ENCODE data around the gene COL23A1. TPM values are rescaled to one million over a fixed set of nuclear protein-coding genes. Genes with fewer than 3 reads are reported as not detected.

Gene COL23A1
- total and polyA plus RNA-seq, 2 of the 13 experiments (the other 11 are each of a cell fraction or from before 2014, with no cell fraction given): not detected

- TF ChIP-seq CREBL2 (CRISPR knock-in tag; IDR thresholded peaks at IDR 0.05; ENCODE audit: borderline replicate concordance) (no peak), ZFY (CRISPR knock-in tag; IDR thresholded peaks at IDR 0.05) (peak; percentile 15; the same call in 1 of the 2 replicates), ELF1 (CRISPR knock-in tag; IDR thresholded peaks at IDR 0.05) (peak; percentile 36; the same call in 1 of the 2 replicates), MZF1 (CRISPR knock-in tag; IDR thresholded peaks at IDR 0.05; ENCODE audit: borderline replicate concordance) (no peak), ZNF776 (CRISPR knock-in tag; IDR thresholded peaks at IDR 0.05) (no peak), CEBPG (CRISPR knock-in tag; IDR thresholded peaks at IDR 0.05) (no peak), LCORL (IDR thresholded peaks at IDR 0.05) (no peak), LCORL (CRISPR knock-in tag; IDR thresholded peaks at IDR 0.05) (no peak), THRA (CRISPR knock-in tag; IDR thresholded peaks at IDR 0.05; ENCODE audit: borderline replicate concordance) (no peak), KDM5A (IDR thresholded peaks at IDR 0.05; ENCODE audit: borderline replicate concordance, low read length) (no peak), TRIM22 (IDR thresholded peaks at IDR 0.05) (no peak), JUN (CRISPR knock-in tag; IDR thresholded peaks at IDR 0.05) (no peak), STAG1 (CRISPR knock-in tag; IDR thresholded peaks at IDR 0.05) (no peak), KLF15 (CRISPR knock-in tag; IDR thresholded peaks at IDR 0.05; ENCODE audit: borderline replicate concordance) (no peak), ZNF607 (CRISPR knock-in tag; IDR thresholded peaks at IDR 0.05; ENCODE audit: borderline replicate concordance) (no peak; the same call in 1 of the 2 replicates), GMEB2 (CRISPR knock-in tag; IDR thresholded peaks at IDR 0.05; ENCODE audit: low read depth) (no peak), SMAD3 (CRISPR knock-in tag; IDR thresholded peaks at IDR 0.05) (no peak), RFX5 (IDR thresholded peaks at IDR 0.05; ENCODE audit: low read depth, low read length) (no peak), CREB1 (IDR thresholded peaks at IDR 0.05) (no peak), CREB1 (CRISPR knock-in tag; IDR thresholded peaks at IDR 0.05) (no peak), POGZ (CRISPR knock-in tag; IDR thresholded peaks at IDR 0.05) (no peak)
Observed at GRCh38 chr5:178232920-178233429, 357.2 kb downstream of the COL23A1 start (continued).
